Mesodermal cell (in vitro differentiated cells): Measurements from ENCODE around the gene RBX1.

Experiments
- H3K27ac ChIP-seq: 2 replicates; pipeline ENCODE4 v1.7.0; 2013; ENCODE audit warnings: mild to moderate bottlenecking, low read depth, low read length, moderate library complexity; ENCODE audit not compliant: severe bottlenecking
- H3K36me3 ChIP-seq: 2 replicates; pipeline ENCODE4 v1.7.1; 2013; ENCODE audit warnings: mild to moderate bottlenecking, low read length, moderate library complexity; ENCODE audit not compliant: control insufficient read depth, insufficient read depth
- H3K4me1 ChIP-seq: one replicate; pipeline ENCODE4 v1.7.1; 2013; ENCODE audit warnings: mild to moderate bottlenecking, low read length; ENCODE audit not compliant: insufficient read depth, control insufficient read depth, poor library complexity, severe bottlenecking
- H3K4me3 ChIP-seq: 2 replicates; pipeline ENCODE4 v1.7.0; 2013; ENCODE audit warnings: low read length, control low read depth, mild to moderate bottlenecking; ENCODE audit not compliant: insufficient read depth, poor library complexity, severe bottlenecking; ENCODE audit errors: extremely low read depth
- H3K9me3 ChIP-seq: 2 replicates; pipeline ENCODE4 v1.7.1; 2013; ENCODE audit warnings: mild to moderate bottlenecking, low read length, moderate library complexity; ENCODE audit not compliant: control insufficient read depth
- WGBS, 2 experiments: methylation state at CpG; one replicate each; pipeline ENCODE4 v1.1.5; 2013; ENCODE audit warnings: missing lambda C conversion rate in 2 of 2; ENCODE audit not compliant: insufficient coverage in 2 of 2; 5-methylcytosine and 5-hydroxymethylcytosine counted together

RBX1 gene

GRCh38 chr22:40967111-40967760, 16.1 kb downstream of the RBX1 start:
- Histone ChIP-seq H3K4me3 (no peak overlapping the region), H3K27ac (no peak overlapping the region), H3K9me3 (no peaks in the 10 kb centered on the region), H3K36me3 (peaks cover 93% of the 10 kb centered on the region), H3K4me1 (no peaks in the 10 kb centered on the region)
- WGBS, 2 experiments, result 93 to 95% methylated on average over 4 to 6 of the region's 8 CpGs

GRCh38 chr22:40972587-40972986, 21.4 kb downstream of the RBX1 start:
- Histone ChIP-seq H3K4me3 (no peak overlapping the region), H3K27ac (no peak overlapping the region), H3K9me3 (no peaks in the 10 kb centered on the region), H3K36me3 (peaks cover 54% of the 10 kb centered on the region), H3K4me1 (no peaks in the 10 kb centered on the region)
- 96 to 98% methylated on average over 6 of the region's 6 CpGs for WGBS, 2 experiments

- H3K9me3 ChIP-seq, result no peaks in the 10 kb centered on the region
- no peaks in the 10 kb centered on the region for H3K4me1 ChIP-seq
- WGBS, 2 experiments, result 97 to 98% methylated on average over 11 of the region's 13 CpGs
- H3K4me3 ChIP-seq, result no peak overlapping the region
- no peak overlapping the region for H3K27ac ChIP-seq
- peaks cover 48% of the 10 kb centered on the region for H3K36me3 ChIP-seq
These were observed 22.0 kb downstream of the RBX1 start for GRCh38 chr22:40973144-40973543.

- no peak overlapping the region for H3K4me3 ChIP-seq
- H3K9me3 ChIP-seq, result no peaks in the 10 kb centered on the region
- 92 to 100% methylated on average over 1 of the region's 1 CpG for WGBS, 2 experiments
- H3K27ac ChIP-seq, result no peak overlapping the region
- H3K4me1 ChIP-seq, result no peaks in the 10 kb centered on the region
- H3K36me3 ChIP-seq, result peaks cover 26% of the 10 kb centered on the region
These were observed 24.2 kb downstream of the RBX1 start for GRCh38 chr22:40975366-40975765.

GRCh38 chr22:40976866-40977700, 25.9 kb downstream of the RBX1 start:
- Histone ChIP-seq H3K9me3 (no peaks in the 10 kb centered on the region), H3K4me1 (no peaks in the 10 kb centered on the region), H3K4me3 (no peak overlapping the region), H3K27ac (no peak overlapping the region), H3K36me3 (peaks cover 13% of the 10 kb centered on the region)
- WGBS, 2 experiments, result 95% methylated on average over 12 to 13 of the region's 18 CpGs

- Histone ChIP-seq H3K4me3 (no peak overlapping the region), H3K4me1 (no peaks in the 10 kb centered on the region), H3K9me3 (no peaks in the 10 kb centered on the region), H3K27ac (no peak overlapping the region), H3K36me3 (no peaks in the 10 kb centered on the region)
- 91 to 98% methylated on average over 3 to 5 of the region's 7 CpGs for WGBS, 2 experiments
These were observed 28.0 kb downstream of the RBX1 start for GRCh38 chr22:40979198-40979597.

GRCh38 chr22:40979871-40980270, 28.7 kb downstream of the RBX1 start:
- no peaks in the 10 kb centered on the region for H3K9me3 ChIP-seq

GRCh38 chr22:40982482-40983385, 31.6 kb downstream of the RBX1 start:
- Histone ChIP-seq H3K9me3 (no peaks in the 10 kb centered on the region), H3K27ac (no peak overlapping the region), H3K4me1 (no peaks in the 10 kb centered on the region), H3K4me3 (no peak overlapping the region), H3K36me3 (no peaks in the 10 kb centered on the region)
- 94 to 95% methylated on average over 20 to 21 of the region's 21 CpGs for WGBS, 2 experiments

More at GRCh38 chr22:40979871-40980270, 28.7 kb downstream of the RBX1 start:
- 90 to 98% methylated on average over 7 of the region's 8 CpGs for WGBS, 2 experiments
- no peak overlapping the region for H3K4me3 ChIP-seq
- H3K36me3 ChIP-seq, result no peaks in the 10 kb centered on the region
- H3K4me1 ChIP-seq, result no peaks in the 10 kb centered on the region
- H3K27ac ChIP-seq, result no peak overlapping the region

GRCh38 chr22:40991298-40991697, 40.1 kb downstream of the RBX1 start:
- 89 to 96% methylated on average over 9 of the region's 9 CpGs for WGBS, 2 experiments
- Histone ChIP-seq H3K4me3 (no peak overlapping the region), H3K4me1 (no peaks in the 10 kb centered on the region), H3K36me3 (no peaks in the 10 kb centered on the region), H3K9me3 (no peaks in the 10 kb centered on the region), H3K27ac (no peak overlapping the region)

GRCh38 chr22:40995821-40996220, 44.6 kb downstream of the RBX1 start:
- Histone ChIP-seq H3K9me3 (no peaks in the 10 kb centered on the region), H3K4me3 (no peak overlapping the region), H3K4me1 (no peaks in the 10 kb centered on the region), H3K27ac (no peak overlapping the region), H3K36me3 (no peaks in the 10 kb centered on the region)
- 89% methylated on average over 1 to 2 of the region's 4 CpGs for WGBS, 2 experiments
